H1 (cell line): ENCODE measurements around the gene DAB2IP. TPM values are rescaled to one million over a fixed set of nuclear protein-coding genes. Genes with fewer than 3 reads are reported as not detected.
A peak's percentile ranks its signal among the peaks of the same experiment; 100 is the strongest.

Source experiments
- CTCF ChIA-PET: fragments of 300-600 bp; sonication (Branson Sonifier 250); formaldehyde crosslinking; loops from one replicate; lab custom pipeline; 2021; ENCODE audit not compliant: partially characterized antibody; lab: Charles Lee
- POLR2A ChIA-PET: fragments of 300-600 bp; sonication (Branson Sonifier 250); formaldehyde crosslinking; loops from one replicate; lab custom pipeline; 2021; ENCODE audit warnings: inconsistent platforms; ENCODE audit not compliant: partially characterized antibody; lab: Charles Lee
- DNase-seq, 2 experiments: peaks; one replicate each; pipeline versions ENCODE4 v3.0.0 to v3.0.0-alpha.2; 2010 to 2022; ENCODE audit warnings: low spot score in 2 of 2, low read depth in 1 of 2, mixed read lengths in 1 of 2
- FAIRE-seq: peaks from 2 replicates; lab custom pipeline; 2011; peaks lifted over from hg19 to GRCh38; lab: Jason Lieb, UNC
- H2AFZ ChIP-seq: 2 replicates; pipeline ENCODE4 v1.8.1; 2012; ENCODE audit warnings: low read length, inconsistent platforms
- H2AK5ac ChIP-seq: 2 replicates; pipeline ENCODE4 v1.6.1; 2013; ENCODE audit warnings: low read depth, low read length
- H2BK120ac ChIP-seq: replicated peaks from 2 replicates; pipeline ENCODE3; 2013; ENCODE audit warnings: low read depth, low read length, inconsistent platforms
- H2BK12ac ChIP-seq: 2 replicates; pipeline ENCODE4 v1.6.1; 2013; ENCODE audit warnings: low read depth, low read length
- H2BK15ac ChIP-seq: 2 replicates; pipeline ENCODE4 v1.6.1; 2013; ENCODE audit warnings: low read length
- H2BK20ac ChIP-seq: 2 replicates; pipeline ENCODE4 v1.6.1; 2013; ENCODE audit warnings: low read length
- H2BK5ac ChIP-seq: 2 replicates; pipeline ENCODE4 v1.6.1; 2013; ENCODE audit warnings: low read depth, low read length
- H3K14ac ChIP-seq: 2 replicates; pipeline ENCODE4 v1.6.1; 2013; ENCODE audit warnings: inconsistent platforms; ENCODE audit not compliant: insufficient read length
- H3K18ac ChIP-seq: 2 replicates; pipeline ENCODE4 v1.6.1; 2013; ENCODE audit warnings: low read length; ENCODE audit errors: extremely low read depth
- H3K23ac ChIP-seq: 2 replicates; pipeline ENCODE4 v1.6.1; 2013; ENCODE audit warnings: inconsistent platforms; ENCODE audit not compliant: insufficient read length
- H3K23me2 ChIP-seq: 2 replicates; pipeline ENCODE4 v1.6.1; 2013; ENCODE audit warnings: low read depth, low read length
- H3K27ac ChIP-seq: 2 replicates; pipeline ENCODE4 v1.6.1; 2011; ENCODE audit warnings: low read depth, low read length, inconsistent platforms
- H3K27me3 ChIP-seq, 4 experiments: replicated peaks in 1 of 4; 1 replicate in 1 of 4; 2 replicates in 3 of 4; pipeline versions ENCODE4 v1.6.1 to v1.8.1; 2011 to 2013; ENCODE audit warnings: low read length in 3 of 4, mild to moderate bottlenecking in 3 of 4, inconsistent platforms in 2 of 4, mixed read lengths in 2 of 4, moderate library complexity in 1 of 4; ENCODE audit not compliant: control insufficient read depth in 3 of 4, insufficient read depth in 3 of 4; ENCODE audit errors: extremely low read depth in 1 of 4
- H3K36me3 ChIP-seq, 4 experiments: 2 replicates each; pipeline versions ENCODE4 v1.6.1 to v1.8.1; 2011 to 2013; ENCODE audit warnings: mild to moderate bottlenecking in 4 of 4, low read length in 3 of 4, moderate library complexity in 2 of 4, control low read depth in 1 of 4, inconsistent platforms in 1 of 4; ENCODE audit not compliant: insufficient read depth in 4 of 4, control insufficient read depth in 2 of 4
- H3K4ac ChIP-seq: replicated peaks from 2 replicates; pipeline ENCODE3; 2013; ENCODE audit warnings: low read length, low read depth, mixed read lengths, inconsistent platforms; ENCODE audit not compliant: insufficient read length
- H3K4me1 ChIP-seq, 4 experiments: replicated peaks in 1 of 4; 1 replicate in 1 of 4; 2 replicates in 3 of 4; pipeline versions ENCODE4 v1.6.1 to v1.8.1; 2011 to 2013; ENCODE audit warnings: low read length in 3 of 4, inconsistent platforms in 2 of 4, mixed read lengths in 1 of 4; ENCODE audit not compliant: insufficient read depth in 4 of 4, control insufficient read depth in 3 of 4
- H3K4me2 ChIP-seq, 2 experiments: 2 replicates each; pipeline versions ENCODE4 v1.6.1 to v1.8.1; 2011 to 2013; ENCODE audit warnings: low read depth in 2 of 2, low read length in 2 of 2, control low read depth in 1 of 2, inconsistent platforms in 1 of 2, mild to moderate bottlenecking in 1 of 2; ENCODE audit not compliant: insufficient read depth in 1 of 2
- H3K4me3 ChIP-seq, 4 experiments: fragments of 200-600, 300-600 bp in 1 of 4; sonication (generic), shearing (Covaris generic), sonication (Bioruptor Twin) in 1 of 4; 2 replicates each; pipeline versions ENCODE4 v1.5.1 to v1.8.1; 2011 to 2016; ENCODE audit warnings: low read length in 4 of 4, low read depth in 3 of 4, control low read depth in 2 of 4, inconsistent platforms in 2 of 4, mild to moderate bottlenecking in 2 of 4, mixed read lengths in 1 of 4, moderate library complexity in 1 of 4; ENCODE audit not compliant: insufficient read depth in 2 of 4; ENCODE audit errors: extremely low read depth in 1 of 4
- H3K56ac ChIP-seq: replicated peaks from 2 replicates; pipeline ENCODE3; 2013; ENCODE audit warnings: low read depth, mild to moderate bottlenecking, mixed read lengths, low read length, inconsistent platforms; ENCODE audit not compliant: insufficient read length
- H3K79me1 ChIP-seq: 2 replicates; pipeline ENCODE4 v1.6.1; 2013; ENCODE audit warnings: low read depth, low read length, control low read depth
- H3K79me2 ChIP-seq, 2 experiments: 2 replicates each; pipeline versions ENCODE4 v1.6.1 to v1.8.1; 2012 to 2013; ENCODE audit warnings: low read length in 2 of 2, mild to moderate bottlenecking in 2 of 2, inconsistent platforms in 1 of 2; ENCODE audit not compliant: insufficient read depth in 2 of 2, control insufficient read depth in 1 of 2
- H3K9ac ChIP-seq, 4 experiments: replicated peaks in 1 of 4; 1 replicate in 1 of 4; 2 replicates in 3 of 4; pipeline versions ENCODE4 v1.6.1 to v1.8.1; 2011 to 2013; ENCODE audit warnings: low read depth in 3 of 4, low read length in 3 of 4, control low read depth in 2 of 4, mild to moderate bottlenecking in 2 of 4, moderate library complexity in 2 of 4, inconsistent platforms in 1 of 4; ENCODE audit errors: extremely low read depth in 1 of 4
- H3K9me3 ChIP-seq, 2 experiments: 2 replicates each; pipeline versions ENCODE4 v1.6.1 to v1.8.1; 2012 to 2013; ENCODE audit warnings: mild to moderate bottlenecking in 2 of 2, moderate library complexity in 2 of 2, control low read depth in 1 of 2, inconsistent platforms in 1 of 2, low read depth in 1 of 2, low read length in 1 of 2, mixed read lengths in 1 of 2; ENCODE audit not compliant: insufficient read depth in 2 of 2
- H4K20me1 ChIP-seq, 2 experiments: replicated peaks in 1 of 2; 2 replicates each; pipeline versions ENCODE3 to v1.8.1; 2011 to 2013; ENCODE audit warnings: inconsistent platforms in 2 of 2, low read length in 2 of 2, mild to moderate bottlenecking in 1 of 2; ENCODE audit not compliant: insufficient read depth in 2 of 2, control insufficient read depth in 1 of 2
- H4K5ac ChIP-seq: 2 replicates; pipeline ENCODE4 v1.6.1; 2013; ENCODE audit warnings: low read length, low read depth, mixed read lengths, inconsistent platforms; ENCODE audit not compliant: insufficient read length
- H4K8ac ChIP-seq: 2 replicates; pipeline ENCODE4 v1.8.0; 2013; ENCODE audit warnings: mild to moderate bottlenecking, moderate library complexity, low read length, inconsistent platforms; ENCODE audit not compliant: insufficient read depth; ENCODE audit errors: extremely low read depth
- H4K91ac ChIP-seq: replicated peaks from 2 replicates; pipeline ENCODE3; 2013; ENCODE audit warnings: low read length, mixed read lengths, inconsistent platforms; ENCODE audit not compliant: insufficient read length
- ASH2L ChIP-seq: fragments of 200-600, 300-600 bp; sonication (generic); IDR thresholded peaks from one replicate; pipeline ENCODE4 v1.7.1; 2017; ENCODE audit warnings: low read length
- CBX5 ChIP-seq: fragments of 300-800, 300-1000 bp; sonication (generic); IDR thresholded peaks from 2 replicates; pipeline ENCODE4 v1.7.1; 2016; ENCODE audit warnings: antibody characterized with exemption, low read length, low read depth
- CBX8 ChIP-seq: fragments of 300-800, 300-1000 bp; sonication (generic); IDR thresholded peaks from 2 replicates; pipeline ENCODE4 v1.7.1; 2016; ENCODE audit warnings: low read depth, low read length, borderline replicate concordance
- CTCF ChIP-seq, 3 experiments: IDR thresholded peaks; 1 replicate in 2 of 3; 2 replicates in 1 of 3; pipeline versions ENCODE4 v1.5.1 to v1.6.1; 2011; ENCODE audit warnings: low read length in 3 of 3, mild to moderate bottlenecking in 3 of 3, inconsistent platforms in 2 of 3, low read depth in 1 of 3, moderate library complexity in 1 of 3; ENCODE audit not compliant: insufficient read depth in 1 of 3; ENCODE audit errors: control extremely low read depth in 1 of 3
- GABPA ChIP-seq: IDR thresholded peaks from 2 replicates; pipeline ENCODE4 v1.6.1; 2011; ENCODE audit warnings: mild to moderate bottlenecking, low read length, moderate library complexity, borderline replicate concordance; ENCODE audit not compliant: insufficient read depth
- HDAC6 ChIP-seq: IDR thresholded peaks from one replicate; pipeline ENCODE4 v1.7.1; 2012; ENCODE audit warnings: low read depth, mild to moderate bottlenecking, inconsistent platforms, low read length, moderate library complexity
- JUND ChIP-seq: IDR thresholded peaks from 2 replicates; pipeline ENCODE4 v1.6.1; 2011; ENCODE audit warnings: mild to moderate bottlenecking, improper control_type of control experiment, low read length
- NRF1 ChIP-seq: IDR thresholded peaks from 2 replicates; pipeline ENCODE4 v1.6.1; 2011; ENCODE audit warnings: mild to moderate bottlenecking, low read depth, low read length, improper control_type of control experiment
- RXRA ChIP-seq: IDR thresholded peaks from 2 replicates; pipeline ENCODE4 v1.6.1; 2011; ENCODE audit warnings: low read depth, mild to moderate bottlenecking, low read length, moderate library complexity; ENCODE audit not compliant: insufficient read depth
- SP4 ChIP-seq: IDR thresholded peaks from 2 replicates; pipeline ENCODE4 v1.6.1; 2012; ENCODE audit warnings: low read length, inconsistent platforms
- YY1 ChIP-seq: IDR thresholded peaks from 2 replicates; pipeline ENCODE4 v1.6.1; 2011; ENCODE audit warnings: low read depth, mild to moderate bottlenecking, low read length
- WGBS, 2 experiments: shearing (Covaris generic) in 1 of 2; methylation state at CpG; one replicate each; pipeline versions ENCODE4 v1.1.6 to v1.1.7; 2013 to 2015; ENCODE audit warnings: low lambda C conversion rate in 2 of 2, mixed read lengths in 2 of 2, inconsistent platforms in 1 of 2, low coverage in 1 of 2, missing lambda C conversion rate in 1 of 2; ENCODE audit not compliant: insufficient replicate concordance in 2 of 2, insufficient coverage in 1 of 2, insufficient read length in 1 of 2; ENCODE audit errors: extremely low coverage in 1 of 2, missing lambda C conversion rate in 1 of 2; 5-methylcytosine and 5-hydroxymethylcytosine counted together
- polyA plus RNA-seq, 7 experiments: library from polyadenylated mRNA; depleted of rRNA in 3 of 7; stranded (reverse) in 5 of 7; unstranded in 2 of 7; fragments of >200 nt in 5 of 7; fragments of 200-250 nt in 2 of 7; gene quantifications; 1 replicate in 5 of 7; 2 replicates in 1 of 7; 4 replicates in 1 of 7; pipeline versions ENCODE4 v1.2.1 to v1.2.3, GENCODE V29; 2011 to 2013; ENCODE audit warnings: missing spikeins in 2 of 7, mixed read lengths in 2 of 7
- total RNA-seq: library from RNA; stranded (reverse); fragmentation: NEBNext Ultra II Directional; extraction: Animal tissue kit (Norgen Biotek cat#: 25700); gene quantifications from 2 replicates; pipeline ENCODE4 v1.2.1, GENCODE V29; 2021

DAB2IP gene
- total and polyA plus RNA-seq, 2 of the 8 experiments (the other 6 are each of a cell fraction or from before 2014, with no cell fraction given): 19.7 to 39.5 TPM

GRCh38 chr9:121721770-121722169 is 70.3 kb downstream of the DAB2IP start:
- no peak overlapping the region; a peak in 1 of 4 replicates for H3K4me2 ChIP-seq
- POLR2A ChIA-PET: interaction anchor here (1.0 kb wide), 1 partner anchor 11 kb away, joined by 3 read pairs; no protein-coding TSS in a partner anchor
- TF ChIP-seq GABPA: no peak
- no peak for TF ChIP-seq ASH2L
- TF ChIP-seq SP4: no peak
- no peak for TF ChIP-seq NRF1
- no peak for TF ChIP-seq YY1
- no peak for TF ChIP-seq CBX5
- no peak for TF ChIP-seq RXRA
- TF ChIP-seq HDAC6: no peak
- TF ChIP-seq CBX8: no peak
- TF ChIP-seq JUND: no peak
- TF ChIP-seq CTCF (IDR thresholded peaks at IDR 0.05; ENCODE audit: control extremely low read depth in 1 of 3, insufficient read depth in 1 of 3, low read depth in 1 of 3, low read length in 3 of 3): no peak

More at GRCh38 chr9:121721770-121722169, 70.3 kb downstream of the DAB2IP start:
- Histone ChIP-seq H3K27ac (no peak overlapping the region), H2BK12ac (no peak overlapping the region), H2BK20ac (no peak overlapping the region), H3K79me1 (peaks cover 32% of the 10 kb centered on the region), H3K4me1 (peaks cover 8 to 38% (median 18%) of the 10 kb centered on the region in 4 experiments), H2BK15ac (no peak overlapping the region), H3K23ac (no peak overlapping the region), H2BK5ac (0 out of 2 replicates have a peak overlapping the region, but pooled peaks have one; percentile 38), H3K79me2 (peaks cover 0 to 53% of the 10 kb centered on the region in 2 experiments; a peak in 2 of 4 replicates), H3K18ac (no peak overlapping the region), H3K56ac (no peak overlapping the region), H2AFZ (no peak overlapping the region), H4K91ac (no peak overlapping the region), H3K36me3 (no peaks in the 10 kb centered on the region), H3K9ac (no peak overlapping the region), H4K5ac (no peak overlapping the region), H3K23me2 (no peaks in the 10 kb centered on the region), H3K27me3 (no peaks in the 10 kb centered on the region; a peak in 1 of 7 replicates), H4K20me1 (peaks cover 16 to 46% of the 10 kb centered on the region in 2 experiments), H3K9me3 (no peaks in the 10 kb centered on the region), H4K8ac (no peak overlapping the region), H3K4ac (no peak overlapping the region), H2AK5ac (0 out of 2 replicates have a peak overlapping the region, but pooled peaks have one; percentile 46), H2BK120ac (no peak overlapping the region), H3K4me3 (no peak overlapping the region), H3K14ac (no peak overlapping the region)
- WGBS, 2 experiments: 80% methylated on average over 7 of the region's 7 CpGs; no CpG with 5 or more reads in 1 of the 2 experiments
- CTCF ChIA-PET: interaction anchor here (0.6 to 2.7 kb wide), 13 partner anchors 10 to 101 kb away, joined by 3 to 24 read pairs (median 3); no protein-coding TSS in a partner anchor
- DNase-seq (no peak), FAIRE-seq (no peak)
